Endothelial cell of hepatic sinusoid (primary cell): ENCODE measurements around the gene RELA.
"Not testable (repeated sequence)": the region's sequence is repeated elsewhere in the genome, so short reads cannot be mapped to it uniquely, and the experiment has no call there.

Experiments
- in situ Hi-C: cut with HindIII; loops from 2 replicates; pipeline ENCODE4 v1.10.0; 2017; ENCODE audit warnings: low sequenced_read_pairs

Gene RELA

GRCh38 chr11:65672180-65672860 lies 9.6 kb upstream of the RELA start:
- in situ Hi-C loops, result no loop called here

GRCh38 chr11:65663639-65664200 lies 1.0 kb upstream of the RELA start:
- in situ Hi-C loops, result no loop called here

DNA sequence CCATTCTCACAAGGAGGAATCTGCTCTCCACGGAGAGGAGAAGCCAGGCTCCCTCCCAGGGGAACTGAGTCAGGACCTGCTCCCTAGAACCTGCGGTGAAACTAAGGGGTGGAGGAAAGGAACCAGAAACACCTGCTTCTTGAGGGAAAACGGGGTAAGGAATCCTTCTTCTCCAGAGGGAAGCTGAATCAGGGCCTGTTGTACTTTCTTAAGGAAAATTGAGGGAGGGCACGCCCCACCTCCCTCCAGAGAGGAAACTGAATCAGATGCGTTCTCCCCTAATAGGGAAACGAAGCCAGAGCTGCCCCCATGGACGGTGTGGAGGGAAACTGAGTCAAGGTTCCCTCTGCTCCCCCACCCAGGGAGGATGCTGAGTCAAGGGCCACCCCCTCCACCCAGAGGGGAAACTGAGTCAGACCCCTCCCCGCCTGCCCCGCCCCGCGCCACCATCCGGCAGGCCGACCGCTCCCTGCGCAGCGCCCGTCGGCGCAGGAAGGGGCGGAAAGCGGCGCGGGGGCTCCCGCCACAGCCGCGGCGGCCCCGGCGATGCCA lies 393 bp downstream of the RELA start:
- in situ Hi-C loops, result no loop called here

DNA sequence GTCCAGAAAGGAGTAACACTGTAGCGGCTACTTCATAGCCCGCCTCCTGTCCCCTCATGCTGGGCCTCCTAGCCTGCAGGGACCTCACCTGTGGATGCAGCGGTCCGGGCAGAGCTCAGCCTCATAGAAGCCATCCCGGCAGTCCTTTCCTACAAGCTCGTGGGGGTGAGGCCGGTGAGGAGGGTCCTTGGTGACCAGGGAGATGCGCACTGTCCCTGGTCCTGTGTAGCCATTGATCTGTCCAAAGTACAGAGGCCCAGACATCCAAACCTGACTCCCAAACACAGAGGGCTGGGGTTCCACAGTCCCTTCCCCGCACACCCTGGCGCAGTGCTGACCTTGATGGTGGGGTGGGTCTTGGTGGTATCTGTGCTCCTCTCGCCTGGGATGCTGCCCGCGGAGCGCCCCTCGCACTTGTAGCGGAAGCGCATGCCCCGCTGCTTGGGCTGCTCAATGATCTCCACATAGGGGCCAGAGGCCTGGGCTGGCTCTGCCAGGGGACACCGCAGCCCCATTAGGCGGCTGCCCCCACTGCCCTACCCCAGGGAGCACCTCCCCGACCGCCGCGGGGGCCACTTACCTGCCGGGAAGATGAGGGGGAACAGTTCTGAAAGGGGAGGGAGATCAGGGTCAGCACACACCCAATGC lies 993 bp downstream of the RELA start:
- in situ Hi-C loops, result no loop called here

DNA sequence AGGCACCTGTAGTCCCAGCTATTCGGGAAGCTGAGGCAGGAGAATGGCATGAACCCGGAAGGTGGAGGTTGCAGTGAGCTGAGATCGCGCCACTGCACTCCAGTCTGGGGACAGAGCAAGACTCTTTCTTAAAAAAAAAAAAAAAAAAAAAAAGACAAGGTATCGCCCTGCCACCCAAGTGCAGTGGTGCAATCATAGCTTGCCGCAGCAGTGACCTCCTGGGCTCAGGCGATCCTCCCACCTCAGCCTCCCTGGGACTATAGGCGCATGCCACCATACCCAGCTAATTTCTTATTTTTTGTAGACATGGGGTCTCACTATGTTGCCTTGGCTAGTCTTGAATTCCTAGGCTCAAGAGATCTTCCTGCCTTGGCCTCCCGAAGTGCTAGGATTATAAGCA lies 1.8 kb downstream of the RELA start:
- in situ Hi-C loops, result not testable (repeated sequence)

GRCh38 chr11:65660038-65660437 lies 2.7 kb downstream of the RELA start:
- in situ Hi-C loops, result no loop called here

DNA sequence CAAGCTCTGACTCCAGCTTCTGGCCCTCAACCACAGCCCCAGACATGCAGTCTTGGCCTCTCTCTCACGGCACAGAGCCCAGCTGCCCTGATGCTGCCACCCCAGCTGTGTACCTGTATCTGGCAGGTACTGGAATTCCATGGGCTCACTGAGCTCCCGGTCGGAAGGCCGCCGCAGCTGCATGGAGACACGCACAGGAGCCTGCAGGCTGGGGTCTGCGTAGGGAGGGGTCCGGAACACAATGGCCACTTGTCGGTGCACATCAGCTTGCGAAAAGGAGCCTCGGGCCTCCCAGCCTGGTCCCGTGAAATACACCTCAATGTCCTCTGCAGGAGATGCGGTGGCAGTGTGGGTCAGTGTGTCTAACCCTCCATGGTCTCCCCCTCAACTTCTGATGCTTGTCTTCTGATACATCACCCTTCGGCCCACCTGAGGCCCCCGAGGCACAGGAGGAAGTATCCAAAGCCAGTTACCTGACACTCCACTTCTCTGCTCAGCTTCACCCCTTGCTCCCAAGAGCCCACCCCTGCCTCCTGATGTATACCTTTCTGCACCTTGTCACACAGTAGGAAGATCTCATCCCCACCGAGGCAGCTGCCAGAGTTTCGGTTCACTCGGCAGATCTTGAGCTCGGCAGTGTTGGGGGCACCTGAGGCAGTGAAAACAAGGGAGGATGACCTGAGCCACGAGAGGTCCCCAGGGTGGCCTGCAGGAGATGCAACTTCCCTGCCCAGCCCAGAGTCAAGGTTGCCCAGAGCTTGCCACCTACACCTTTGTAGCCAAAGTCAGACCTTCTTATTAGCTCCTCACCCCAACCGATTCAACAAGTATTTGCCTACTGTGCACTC lies 4.3 kb downstream of the RELA start:
- in situ Hi-C loops, result no loop called here

DNA sequence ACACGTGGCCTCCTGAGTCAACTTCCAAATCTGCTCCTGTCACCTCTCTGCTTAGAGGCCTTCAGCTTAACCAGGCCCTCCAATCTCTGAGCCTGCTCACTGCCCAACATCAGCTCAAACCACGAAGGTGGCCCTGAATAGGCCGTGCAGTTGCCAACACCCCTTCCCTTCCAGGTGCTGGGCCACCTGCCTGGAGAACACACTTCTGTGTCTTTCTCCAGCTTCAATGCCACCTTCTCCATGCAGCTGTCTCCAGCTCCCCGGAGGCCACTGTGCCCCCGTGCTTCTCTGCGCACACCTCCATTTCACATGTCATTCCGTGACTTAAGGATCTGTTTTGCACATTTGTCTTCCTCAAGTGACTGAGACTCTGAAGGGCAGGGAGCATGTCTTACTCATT lies 5.3 kb downstream of the RELA start:
- in situ Hi-C loops, result no loop called here

- in situ Hi-C loops, result no loop called here
These were observed 7.0 kb downstream of the RELA start for GRCh38 chr11:65655570-65656332.

DNA sequence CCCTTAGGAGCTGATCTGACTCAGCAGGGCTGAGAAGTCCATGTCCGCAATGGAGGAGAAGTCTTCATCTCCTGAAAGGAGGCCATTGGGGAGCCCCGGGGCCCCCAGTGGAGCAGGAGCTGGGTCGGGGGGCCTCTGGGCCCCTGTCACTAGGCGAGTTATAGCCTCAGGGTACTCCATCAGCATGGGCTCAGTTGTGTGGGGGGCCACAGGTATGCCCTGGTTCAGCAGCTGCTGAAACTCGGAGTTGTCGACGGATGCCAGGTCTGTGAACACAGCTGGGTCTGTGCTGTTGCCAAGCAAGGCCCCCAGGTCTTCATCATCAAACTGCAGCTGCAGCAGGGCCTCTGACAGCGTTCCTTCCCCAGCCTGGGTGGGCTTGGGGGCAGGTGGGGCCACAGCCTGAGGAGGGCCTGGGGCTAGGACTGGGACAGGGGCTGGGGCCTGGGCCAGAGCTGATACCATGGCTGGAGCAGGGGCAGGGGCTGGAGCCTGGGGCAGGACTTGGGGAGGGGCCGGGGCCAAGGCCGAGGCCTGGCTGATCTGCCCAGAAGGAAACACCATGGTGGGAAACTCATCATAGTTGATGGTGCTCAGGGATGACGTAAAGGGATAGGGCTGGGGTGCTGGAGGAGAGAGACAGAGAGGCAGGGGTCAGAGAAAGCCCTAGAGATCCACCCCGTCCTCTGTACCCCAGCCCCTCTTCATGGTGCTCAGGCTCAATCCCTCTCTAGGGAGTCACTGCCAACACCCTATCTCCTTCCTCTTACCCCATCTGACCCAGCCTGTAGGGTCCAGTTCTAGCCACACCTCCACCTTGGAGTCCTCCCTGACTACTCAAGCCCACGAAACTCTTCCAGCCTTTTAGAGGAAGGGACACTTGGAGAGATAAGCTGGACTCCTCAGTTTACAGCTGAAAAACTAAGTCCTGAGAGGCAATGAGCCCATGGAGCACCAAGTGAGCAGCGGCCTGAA lies 8.1 kb downstream of the RELA start:
- in situ Hi-C loops, result no loop called here

DNA sequence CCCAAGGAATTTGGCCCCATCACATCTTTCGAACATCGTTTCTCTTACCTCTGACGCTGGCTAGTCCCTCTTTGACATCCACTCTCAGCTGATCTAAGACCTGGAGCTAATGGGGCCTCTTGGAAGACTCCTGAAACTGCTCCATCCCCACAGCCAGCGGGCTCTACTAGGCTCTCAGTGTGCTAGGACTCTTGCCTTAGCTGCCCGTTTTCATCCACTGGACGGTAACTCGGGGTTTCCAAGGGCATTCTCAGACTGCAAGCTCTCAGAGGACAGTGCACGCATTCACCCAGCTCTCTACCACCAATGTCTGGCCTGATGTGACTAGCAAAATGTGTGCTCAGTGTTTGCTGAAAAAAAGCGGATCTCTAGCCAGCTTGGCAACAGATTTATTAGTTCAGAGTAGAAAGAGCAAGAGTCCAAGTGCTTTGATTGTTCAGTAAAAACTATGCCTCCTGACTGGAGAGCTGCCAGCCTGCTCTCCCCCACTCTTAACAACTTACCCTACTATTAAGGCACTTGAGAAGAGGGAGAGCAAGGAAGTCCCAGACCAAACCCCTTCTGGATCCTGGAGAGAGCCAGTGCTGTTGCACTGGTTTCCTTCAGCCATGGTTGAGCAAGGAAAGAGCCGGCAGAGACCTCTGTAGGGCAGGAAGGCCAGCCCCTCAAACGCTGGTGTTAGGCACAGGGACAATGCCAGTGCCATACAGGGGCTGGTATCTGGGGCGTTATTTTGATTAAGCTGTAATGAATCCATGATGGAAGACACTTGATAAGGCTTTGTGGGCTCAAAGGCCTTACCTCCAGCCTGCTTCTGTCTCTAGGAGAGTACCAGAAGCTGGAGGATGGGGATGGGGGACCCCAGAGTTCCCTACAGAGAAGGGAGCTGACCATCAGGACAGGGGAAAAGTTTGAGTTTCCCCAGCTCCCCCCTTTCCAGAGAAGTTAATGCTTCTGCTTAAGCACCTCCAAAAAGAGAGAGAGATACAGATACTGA lies 9.2 kb downstream of the RELA start:
- in situ Hi-C loops, result no loop called here

GRCh38 chr11:65652511-65653228 lies 10.0 kb downstream of the RELA start:
- in situ Hi-C loops, result no loop called here

- in situ Hi-C loops, result no loop called here
These were observed 10.9 kb downstream of the RELA start for GRCh38 chr11:65651589-65652510.

DNA sequence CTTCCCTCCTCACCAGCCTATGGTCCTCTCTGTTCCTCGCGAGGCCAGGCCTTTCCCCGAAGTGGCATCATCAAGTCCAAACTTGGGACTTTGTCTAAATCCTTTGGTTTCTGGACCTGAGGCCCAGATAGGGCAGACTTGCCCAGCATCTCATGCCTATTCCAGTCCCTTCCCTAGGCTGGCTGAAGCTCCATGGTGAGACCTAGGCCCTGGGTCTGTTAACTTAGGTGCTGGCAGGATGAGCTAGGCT lies 11.5 kb downstream of the RELA start:
- in situ Hi-C loops, result no loop called here

DNA sequence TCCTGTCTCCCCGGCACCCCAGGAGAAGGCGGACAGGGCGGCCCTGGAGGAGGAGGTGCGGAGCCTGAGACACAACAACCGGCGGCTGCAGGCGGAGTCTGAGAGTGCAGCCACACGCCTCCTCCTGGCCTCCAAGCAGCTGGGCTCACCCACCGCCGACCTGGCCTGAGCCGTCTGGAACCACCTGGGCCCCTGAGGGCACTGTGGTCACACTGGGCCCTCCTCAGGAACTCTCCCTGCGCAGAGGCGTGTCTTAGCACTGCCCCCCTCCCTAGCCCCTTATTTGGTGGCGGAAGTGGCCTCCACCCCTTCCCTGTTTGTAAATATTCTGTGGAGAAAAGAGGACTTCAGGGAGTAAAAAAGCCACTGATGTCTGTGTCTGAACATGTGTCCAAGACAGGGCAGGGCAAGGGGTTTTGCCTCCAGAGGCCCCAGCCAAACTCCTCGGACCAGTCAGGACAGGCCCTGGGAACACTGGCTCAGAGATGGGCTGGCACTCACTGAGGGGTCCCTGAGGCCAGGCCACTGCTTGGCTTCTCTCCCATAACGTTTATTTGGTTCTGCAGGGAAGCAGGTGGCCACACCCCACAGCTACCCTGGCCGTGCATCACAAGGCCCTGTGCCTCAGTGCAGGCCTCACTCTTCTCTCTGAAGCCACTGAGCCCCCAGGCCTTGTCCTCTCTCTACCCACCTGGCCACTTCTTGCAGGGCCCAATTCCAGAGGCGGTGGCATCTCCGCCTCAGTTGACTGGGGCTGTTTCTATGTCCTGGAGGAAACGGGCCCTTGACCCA lies 12.0 kb downstream of the RELA start:
- in situ Hi-C loops, result no loop called here
